GM23248 (cell line): ENCODE measurements around the gene KNSTRN. TPM values are rescaled to one million over a fixed set of nuclear protein-coding genes. Genes with fewer than 3 reads are reported as not detected.

Experiments used
- DNase-seq: peaks from one replicate; pipeline ENCODE4 v3.0.0-alpha.2; 2015
- H2AFZ ChIP-seq: fragments of 200-600 bp; sonication (generic); 2 replicates; pipeline ENCODE4 v1.6.1; 2016; ENCODE audit warnings: antibody characterized with exemption
- H3F3A ChIP-seq: fragments of 200-600 bp; sonication (generic); 2 replicates; pipeline ENCODE4 v1.6.1; 2016; ENCODE audit warnings: mild to moderate bottlenecking, antibody characterized with exemption, mixed run types; ENCODE audit not compliant: insufficient read depth
- H3K27ac ChIP-seq: fragments of 200-600 bp; sonication (generic); 2 replicates; pipeline ENCODE4 v1.5.1; 2016; ENCODE audit warnings: mild to moderate bottlenecking
- H3K27me3 ChIP-seq: fragments of 200-600 bp; sonication (generic); replicated peaks from 2 replicates; pipeline ENCODE4 v1.6.1; 2016; ENCODE audit warnings: mild to moderate bottlenecking; ENCODE audit not compliant: insufficient read depth
- H3K36me3 ChIP-seq: fragments of 200-600 bp; sonication (generic); 2 replicates; pipeline ENCODE4 v1.6.1; 2016; ENCODE audit warnings: low read depth, mild to moderate bottlenecking
- H3K4me1 ChIP-seq: fragments of 200-600 bp; sonication (generic); 2 replicates; pipeline ENCODE4 v1.6.1; 2016; ENCODE audit warnings: mild to moderate bottlenecking; ENCODE audit not compliant: insufficient read depth
- H3K4me2 ChIP-seq: fragments of 200-600 bp; sonication (generic); one replicate; pipeline ENCODE4 v1.6.1; 2016; ENCODE audit warnings: mild to moderate bottlenecking; ENCODE audit not compliant: unreplicated experiment
- H3K4me3 ChIP-seq: fragments of 200-600 bp; sonication (generic); 2 replicates; pipeline ENCODE4 v1.5.1; 2016; ENCODE audit warnings: mild to moderate bottlenecking
- H3K79me2 ChIP-seq: fragments of 200-600 bp; sonication (generic); 2 replicates; pipeline ENCODE4 v1.6.1; 2016; ENCODE audit warnings: mild to moderate bottlenecking; ENCODE audit not compliant: insufficient read depth
- H3K9ac ChIP-seq: fragments of 200-600 bp; sonication (generic); 2 replicates; pipeline ENCODE4 v1.6.1; 2016; ENCODE audit warnings: mild to moderate bottlenecking
- H3K9me2 ChIP-seq: fragments of 200-600 bp; sonication (generic); 2 replicates; pipeline ENCODE4 v1.6.1; 2016; ENCODE audit warnings: mixed run types, mild to moderate bottlenecking, moderate library complexity; ENCODE audit not compliant: insufficient read depth
- H3K9me3 ChIP-seq: fragments of 200-600 bp; sonication (generic); one replicate; pipeline ENCODE4 v1.6.1; 2017; ENCODE audit warnings: low read depth
- H4K20me1 ChIP-seq: fragments of 200-600 bp; sonication (generic); 2 replicates; pipeline ENCODE4 v1.6.0; 2016; ENCODE audit not compliant: insufficient read depth
- EZH2 ChIP-seq: fragments of 200-600 bp; sonication (generic); IDR thresholded peaks from 2 replicates; pipeline ENCODE4 v1.6.1; 2018; ENCODE audit warnings: antibody characterized with exemption, mild to moderate bottlenecking; ENCODE audit not compliant: insufficient read depth, poor library complexity, severe bottlenecking
- EZH2phosphoT487 ChIP-seq: fragments of 200-600 bp; sonication (generic); IDR thresholded peaks from 2 replicates; pipeline ENCODE4 v1.6.1; 2018; ENCODE audit warnings: antibody characterized with exemption, moderate library complexity, mild to moderate bottlenecking, low read depth; ENCODE audit not compliant: insufficient read depth
- WGBS, 2 experiments: methylation state at CpG; one replicate each; pipeline ENCODE4 v1.1.6; 2015 to 2017; ENCODE audit warnings: low lambda C conversion rate in 2 of 2, low coverage in 1 of 2; ENCODE audit errors: missing lambda C conversion rate in 2 of 2; 5-methylcytosine and 5-hydroxymethylcytosine counted together
- in situ Hi-C: fragments of 300-500 bp; cut with MboI; formaldehyde crosslinking; loops from 2 replicates; pipeline ENCODE4 v1.15.0; 2020
- polyA plus RNA-seq: library from polyadenylated mRNA; unstranded; fragments of >200 nt; fragmentation: Nextera tagmentation; extraction: Ambion mirVana; gene quantifications from 2 replicates; pipeline ENCODE4 v1.2.1, GENCODE V29; 2016
- total RNA-seq: library from RNA; depleted of rRNA; stranded (reverse); fragments of >200 nt; shearing (Covaris generic); gene quantifications from 2 replicates; pipeline ENCODE4 v1.2.3, GENCODE V29; 2014

KNSTRN gene
- total and polyA plus RNA-seq, 2 experiments from 2014 or later = 31.1 to 37.7 TPM

- Histone ChIP-seq H2AFZ (peak overlapping the region; percentile 50), H3K79me2 (peaks cover 18% of the 10 kb centered on the region), H3K36me3 (no peaks in the 10 kb centered on the region), H3K27ac (peak overlapping the region; percentile 99), H3F3A (peaks cover 26% of the 10 kb centered on the region), H3K4me1 (peaks cover 56% of the 10 kb centered on the region), H3K4me3 (no peak overlapping the region), H3K4me2 (peak overlapping the region; percentile 31), H3K9me3 (no peaks in the 10 kb centered on the region), H3K9ac (peak overlapping the region; percentile 61), H3K9me2 (no peaks in the 10 kb centered on the region), H3K27me3 (no peaks in the 10 kb centered on the region), H4K20me1 (no peaks in the 10 kb centered on the region)
- no peak for TF ChIP-seq EZH2phosphoT487
- TF ChIP-seq EZH2 = no peak
- WGBS, 2 experiments = 44 to 51% methylated on average over 7 of the region's 7 CpGs
- peak; percentile 58 for DNase-seq
- in situ Hi-C loops = no loop called here
Measured at GRCh38 chr15:40342416-40343320, 39.9 kb upstream of the KNSTRN start.

DNA sequence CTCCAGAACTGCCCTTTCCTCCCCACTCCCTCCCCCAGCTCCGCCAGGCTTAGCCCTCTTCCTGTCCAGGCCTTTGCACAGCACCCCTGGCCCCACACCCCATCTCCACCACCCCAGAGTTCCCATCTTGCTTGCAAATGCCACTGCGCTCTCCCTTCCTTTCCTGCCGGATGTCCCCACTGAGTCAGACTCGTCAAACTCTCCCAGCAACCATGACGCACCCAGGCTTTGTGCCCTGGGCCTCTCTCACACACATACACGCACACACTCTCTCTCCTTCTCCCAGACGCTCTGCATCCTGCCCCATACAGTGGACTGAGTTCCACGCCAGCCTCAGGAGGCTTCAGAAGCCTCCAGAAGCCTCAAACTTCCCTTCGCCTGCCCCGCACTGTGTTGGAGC is 39.0 kb upstream of the KNSTRN start:
- in situ Hi-C loops = no loop called here
- no peaks in the 10 kb centered on the region for H3K9me3 ChIP-seq
- H3K79me2 ChIP-seq = peaks cover 15% of the 10 kb centered on the region
- H3K27ac ChIP-seq = peak overlapping the region; percentile 99
- TF ChIP-seq EZH2 (no peak), EZH2phosphoT487 (no peak)
- peaks cover 47% of the 10 kb centered on the region for H3K4me1 ChIP-seq
- H3K4me2 ChIP-seq = peak overlapping the region; percentile 32
- H3K36me3 ChIP-seq = no peaks in the 10 kb centered on the region
- 48 to 66% methylated on average over 8 to 10 of the region's 10 CpGs for WGBS, 2 experiments
- H4K20me1 ChIP-seq = no peaks in the 10 kb centered on the region
- no peaks in the 10 kb centered on the region for H3K27me3 ChIP-seq
- no peaks in the 10 kb centered on the region for H3K9me2 ChIP-seq
- peak overlapping the region; percentile 21; the same call in 1 of the 2 replicates for H3K4me3 ChIP-seq
- peak; percentile 94 for DNase-seq
- H3K9ac ChIP-seq = peak overlapping the region; percentile 74
- peak overlapping the region; percentile 50 for H2AFZ ChIP-seq
- peaks cover 26% of the 10 kb centered on the region for H3F3A ChIP-seq

- Histone ChIP-seq H3K9ac (peak overlapping the region; percentile 74), H3K36me3 (no peaks in the 10 kb centered on the region), H3K9me3 (no peaks in the 10 kb centered on the region), H3K4me3 (no peak overlapping the region), H3K4me1 (peaks cover 42% of the 10 kb centered on the region), H3K27me3 (no peaks in the 10 kb centered on the region), H3K79me2 (peaks cover 12% of the 10 kb centered on the region), H4K20me1 (no peaks in the 10 kb centered on the region), H3K9me2 (no peaks in the 10 kb centered on the region), H3K27ac (peak overlapping the region; percentile 99), H3F3A (peaks cover 26% of the 10 kb centered on the region), H2AFZ (no peak overlapping the region), H3K4me2 (peak overlapping the region; percentile 32)
- WGBS, 2 experiments = 37% methylated on average over 6 of the region's 6 CpGs
- peak; percentile 57 for DNase-seq
- TF ChIP-seq EZH2phosphoT487 = no peak
- TF ChIP-seq EZH2 = no peak
- in situ Hi-C loops = no loop called here
Measured at GRCh38 chr15:40344217-40344616, 38.3 kb upstream of the KNSTRN start.

DNA sequence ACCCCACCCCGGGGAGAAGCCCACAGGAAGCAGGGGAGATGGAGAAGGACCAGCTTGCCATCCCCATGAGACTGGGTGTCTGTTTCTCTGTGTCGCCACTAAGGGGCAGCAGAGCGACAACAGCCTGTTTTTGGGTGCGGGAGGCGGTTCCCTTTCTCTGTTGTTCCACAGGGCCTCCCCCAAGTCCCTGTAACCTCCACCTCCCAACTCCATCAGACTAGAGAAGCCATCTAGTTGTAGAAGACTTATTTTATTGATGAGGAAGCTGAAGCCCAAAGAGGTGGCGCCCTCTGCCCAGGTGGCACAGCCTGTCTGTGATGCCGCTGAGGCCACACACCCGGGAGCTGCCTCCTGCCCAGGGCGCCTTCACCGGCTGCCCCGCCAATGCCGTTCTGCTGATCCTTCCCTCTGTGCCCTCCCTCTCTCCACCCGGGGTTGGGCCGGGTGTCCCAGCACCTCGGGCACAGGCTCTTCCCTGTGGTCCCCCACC is 37.8 kb upstream of the KNSTRN start:
- Histone ChIP-seq H3K9me2 (no peaks in the 10 kb centered on the region), H3K27me3 (no peaks in the 10 kb centered on the region), H3K36me3 (no peaks in the 10 kb centered on the region), H3K9ac (no peak overlapping the region), H3K79me2 (peaks cover 8% of the 10 kb centered on the region), H3K9me3 (no peaks in the 10 kb centered on the region), H4K20me1 (no peaks in the 10 kb centered on the region), H3K27ac (peak overlapping the region; percentile 99), H2AFZ (peak overlapping the region; percentile 30; the same call in 1 of the 2 replicates), H3F3A (peaks cover 25% of the 10 kb centered on the region), H3K4me3 (no peak overlapping the region), H3K4me1 (peaks cover 38% of the 10 kb centered on the region), H3K4me2 (peak overlapping the region; percentile 32)
- peak; percentile 84 for DNase-seq
- no peak for TF ChIP-seq EZH2
- no peak for TF ChIP-seq EZH2phosphoT487
- in situ Hi-C loops = no loop called here
- 31 to 32% methylated on average over 11 to 14 of the region's 15 CpGs for WGBS, 2 experiments
